ENCODE measurements around the gene NBPF1.
"Not testable (repeated sequence)": the region's sequence is repeated elsewhere in the genome, so short reads cannot be mapped to it uniquely, and the experiment has no call there.

NBPF1 gene

DNA sequence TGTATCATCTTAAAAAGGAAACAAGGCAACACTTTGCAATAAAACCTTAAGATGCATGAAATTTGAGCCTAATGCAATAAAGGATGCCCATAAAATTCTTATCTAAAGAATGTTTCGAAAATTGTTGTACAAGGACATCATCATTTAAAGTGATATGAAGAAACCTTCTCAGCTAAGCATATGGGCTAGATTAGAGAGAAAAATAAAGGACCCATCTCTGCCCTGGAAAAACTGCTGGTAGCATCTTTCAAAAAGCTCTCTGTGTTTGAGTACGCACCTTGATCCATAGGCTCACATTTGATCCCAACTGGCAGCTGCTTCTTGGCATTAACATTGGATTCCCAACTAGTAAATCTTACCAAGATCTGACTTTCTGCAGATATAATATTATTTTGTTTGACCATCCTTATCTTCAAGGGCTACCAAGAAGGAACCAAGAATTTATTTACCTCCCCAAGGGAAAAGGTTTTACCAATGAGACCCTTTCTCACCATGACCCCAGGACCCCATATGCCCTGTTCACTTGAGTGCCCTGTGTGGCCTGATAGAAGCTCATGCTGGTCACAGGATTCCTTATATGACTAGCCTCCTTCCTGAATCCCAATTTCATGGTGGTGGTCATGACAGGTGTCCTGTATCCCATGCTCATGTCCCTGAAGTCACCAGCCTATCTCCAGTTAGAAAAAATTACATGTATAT, 8.7 kb downstream of the NBPF1 start:
- 96 to 100% methylated on average over 1 of the region's 2 CpGs for WGBS, 2 experiments
- H3K4me1 ChIP-seq (ENCODE audit: control insufficient read depth, insufficient read depth, low read length); H3K4me3 ChIP-seq (ENCODE audit: insufficient read depth, low read depth, low read length); H3K27me3 ChIP-seq (ENCODE audit: control insufficient read depth, insufficient read depth, low read length, poor library complexity, severe bottlenecking); H3K27ac ChIP-seq (ENCODE audit: insufficient read depth, low read depth, low read length, poor library complexity, severe bottlenecking); H3K9me3 ChIP-seq (ENCODE audit: control insufficient read depth, low read length): not testable (repeated sequence)
- H3K36me3 ChIP-seq (ENCODE audit: control insufficient read depth, insufficient read depth, low read length) = peaks cover 30% of the 10 kb centered on the region

DNA sequence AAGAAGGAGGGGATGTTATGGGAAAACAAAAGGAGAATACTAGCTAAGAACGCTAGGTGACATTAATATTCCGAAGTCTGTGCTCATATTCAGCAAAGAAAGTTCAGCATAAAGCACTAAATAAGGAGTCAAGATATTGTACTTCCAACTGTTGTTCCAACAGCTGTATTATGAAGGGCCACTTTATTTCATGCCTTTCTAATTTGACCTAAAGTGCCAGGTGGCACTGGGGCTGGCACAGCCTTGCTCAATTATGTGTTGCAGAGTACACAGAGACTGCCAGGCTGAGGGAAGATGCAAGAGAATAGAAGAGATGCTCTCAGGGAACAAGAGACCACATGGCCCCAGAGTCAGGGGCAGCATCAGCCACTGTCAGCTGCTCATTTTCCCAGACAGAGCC, 9.7 kb downstream of the NBPF1 start:
- not testable (repeated sequence) for H3K27ac ChIP-seq (ENCODE audit: insufficient read depth, low read depth, low read length, poor library complexity, severe bottlenecking); H3K27me3 ChIP-seq (ENCODE audit: control insufficient read depth, insufficient read depth, low read length, poor library complexity, severe bottlenecking); H3K9me3 ChIP-seq (ENCODE audit: control insufficient read depth, low read length); H3K4me1 ChIP-seq (ENCODE audit: control insufficient read depth, insufficient read depth, low read length); H3K4me3 ChIP-seq (ENCODE audit: insufficient read depth, low read depth, low read length)
- 91 to 97% methylated on average over 2 of the region's 2 CpGs for WGBS, 2 experiments
- H3K36me3 ChIP-seq (ENCODE audit: control insufficient read depth, insufficient read depth, low read length) = peaks cover 30% of the 10 kb centered on the region

DNA sequence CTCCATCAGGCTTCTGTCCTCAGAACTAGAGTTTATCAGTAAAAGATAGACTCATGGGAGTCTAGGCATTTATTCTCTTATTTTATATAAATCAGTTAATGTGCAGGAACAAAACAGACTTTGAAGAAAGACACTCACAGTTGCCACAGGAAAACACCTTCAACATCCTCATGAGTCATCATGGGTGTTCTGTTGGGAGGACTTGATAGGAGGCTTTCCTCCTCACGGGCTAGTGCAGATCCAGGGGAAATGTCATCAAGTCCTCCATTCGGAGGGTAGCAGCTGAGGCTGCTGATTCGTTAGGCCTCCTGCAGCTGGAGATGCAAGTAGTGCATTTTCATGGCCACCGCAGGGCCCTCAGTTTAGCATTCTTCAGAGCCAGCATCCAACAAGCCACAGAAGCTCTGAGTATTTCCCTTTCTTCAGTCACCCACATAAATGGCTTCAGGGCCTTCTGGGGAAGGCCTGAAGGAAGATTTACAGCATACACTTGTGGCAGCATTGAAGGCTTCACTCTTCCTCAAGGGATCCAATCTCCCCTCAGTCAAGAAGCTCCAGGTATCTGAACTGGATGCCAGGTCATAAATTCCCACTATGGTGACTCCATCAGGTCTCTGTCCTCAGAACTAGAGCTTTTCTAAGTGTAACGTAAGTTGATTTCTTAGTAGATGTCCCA, 10.9 kb downstream of the NBPF1 start:
- 92 to 93% methylated on average over 2 of the region's 5 CpGs for WGBS, 2 experiments
- H3K36me3 ChIP-seq (ENCODE audit: control insufficient read depth, insufficient read depth, low read length) = peaks cover 21% of the 10 kb centered on the region
- H3K4me3 ChIP-seq (ENCODE audit: insufficient read depth, low read depth, low read length); H3K27me3 ChIP-seq (ENCODE audit: control insufficient read depth, insufficient read depth, low read length, poor library complexity, severe bottlenecking); H3K27ac ChIP-seq (ENCODE audit: insufficient read depth, low read depth, low read length, poor library complexity, severe bottlenecking); H3K9me3 ChIP-seq (ENCODE audit: control insufficient read depth, low read length); H3K4me1 ChIP-seq (ENCODE audit: control insufficient read depth, insufficient read depth, low read length): not testable (repeated sequence)

DNA sequence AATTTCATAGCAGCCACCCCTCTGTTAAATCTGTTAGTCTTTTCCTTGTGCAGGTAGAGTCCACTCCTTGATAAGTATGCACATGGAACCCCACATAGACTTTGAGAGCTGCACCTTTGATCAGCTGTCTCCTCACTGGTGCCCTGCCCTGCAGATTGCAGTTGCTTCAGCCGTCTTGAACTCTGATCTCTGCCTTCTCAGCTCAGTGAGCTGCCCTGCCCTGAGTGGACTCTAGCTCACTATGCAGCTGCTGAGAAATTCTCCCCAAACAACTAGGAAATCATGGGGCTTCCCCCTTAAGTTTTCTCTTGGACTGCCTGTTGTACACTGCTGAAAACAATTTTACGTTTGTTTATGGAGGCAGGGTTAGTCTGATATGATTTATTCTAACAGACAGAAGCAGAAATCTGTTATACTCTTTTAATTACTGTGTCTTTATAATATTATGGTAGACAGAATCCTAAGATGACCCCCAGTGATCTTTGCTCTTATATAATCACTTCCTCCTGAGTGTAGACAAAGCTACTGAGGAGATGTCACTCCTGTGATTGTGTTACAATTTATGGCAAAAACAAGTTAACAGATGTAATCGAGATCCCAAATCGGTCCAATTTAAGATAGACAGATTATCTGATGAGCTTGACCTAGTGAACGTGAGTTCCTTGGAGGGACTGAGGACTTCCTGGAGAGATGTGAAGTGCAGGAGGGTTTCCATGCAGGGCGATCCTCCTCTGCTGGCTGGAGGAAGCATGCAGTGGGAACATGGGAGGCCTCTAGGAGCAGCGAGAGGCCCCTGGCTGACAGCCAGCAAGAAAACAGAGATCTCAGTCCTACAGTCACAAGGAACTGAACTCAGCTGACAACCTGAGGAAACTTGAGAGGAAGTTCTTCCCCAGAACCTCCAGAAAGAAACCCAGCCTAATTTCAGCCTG, 12.2 kb downstream of the NBPF1 start:
- H3K36me3 ChIP-seq (ENCODE audit: control insufficient read depth, insufficient read depth, low read length); H3K4me1 ChIP-seq (ENCODE audit: control insufficient read depth, insufficient read depth, low read length); H3K4me3 ChIP-seq (ENCODE audit: insufficient read depth, low read depth, low read length); H3K27ac ChIP-seq (ENCODE audit: insufficient read depth, low read depth, low read length, poor library complexity, severe bottlenecking); H3K27me3 ChIP-seq (ENCODE audit: control insufficient read depth, insufficient read depth, low read length, poor library complexity, severe bottlenecking); H3K9me3 ChIP-seq (ENCODE audit: control insufficient read depth, low read length): not testable (repeated sequence)
- 89 to 95% methylated on average over 2 to 3 of the region's 7 CpGs for WGBS, 2 experiments

DNA sequence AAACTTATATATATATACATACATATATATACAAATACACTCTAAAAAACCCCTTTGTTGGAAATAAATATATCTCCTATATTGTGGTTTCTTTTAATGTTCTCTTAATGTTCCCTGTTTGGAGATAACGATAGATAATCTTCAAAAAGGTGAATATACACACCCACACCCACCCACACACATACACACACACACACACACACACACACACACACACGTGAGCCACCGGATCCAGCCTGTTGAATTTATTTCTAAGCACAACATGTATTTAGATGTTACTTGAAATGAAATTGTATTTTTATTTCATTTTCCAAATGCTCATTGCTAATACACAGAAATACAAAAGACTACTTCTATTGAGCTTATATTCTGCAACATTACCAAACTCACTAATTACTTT, 14.0 kb downstream of the NBPF1 start:
- 100% methylated on average over 1 of the region's 3 CpGs; no CpG with 5 or more reads in 1 of the 2 experiments for WGBS, 2 experiments
- H3K27me3 ChIP-seq (ENCODE audit: control insufficient read depth, insufficient read depth, low read length, poor library complexity, severe bottlenecking); H3K36me3 ChIP-seq (ENCODE audit: control insufficient read depth, insufficient read depth, low read length); H3K4me1 ChIP-seq (ENCODE audit: control insufficient read depth, insufficient read depth, low read length); H3K9me3 ChIP-seq (ENCODE audit: control insufficient read depth, low read length); H3K27ac ChIP-seq (ENCODE audit: insufficient read depth, low read depth, low read length, poor library complexity, severe bottlenecking); H3K4me3 ChIP-seq (ENCODE audit: insufficient read depth, low read depth, low read length): not testable (repeated sequence)

DNA sequence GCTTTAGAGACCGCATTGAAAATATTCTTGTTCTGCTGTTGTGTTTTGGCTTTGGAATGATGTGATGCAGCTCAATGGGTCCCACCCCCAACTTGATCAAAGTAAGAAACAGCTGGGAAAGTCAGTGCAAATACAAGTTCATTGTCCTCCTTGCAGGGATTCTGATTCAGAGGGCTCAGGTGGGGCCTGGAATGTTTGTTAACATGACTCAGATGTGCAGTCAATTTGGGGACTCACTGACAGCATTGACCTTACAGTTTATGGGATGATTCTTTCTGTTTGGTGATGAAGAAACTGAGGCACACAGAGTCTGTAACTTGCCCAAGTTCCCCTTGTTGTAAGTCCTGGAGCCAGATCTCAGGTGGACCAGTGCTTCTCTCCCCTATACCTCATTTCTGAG, 18.1 kb downstream of the NBPF1 start:
- H3K27me3 ChIP-seq (ENCODE audit: control insufficient read depth, insufficient read depth, low read length, poor library complexity, severe bottlenecking); H3K36me3 ChIP-seq (ENCODE audit: control insufficient read depth, insufficient read depth, low read length); H3K4me1 ChIP-seq (ENCODE audit: control insufficient read depth, insufficient read depth, low read length); H3K27ac ChIP-seq (ENCODE audit: insufficient read depth, low read depth, low read length, poor library complexity, severe bottlenecking); H3K4me3 ChIP-seq (ENCODE audit: insufficient read depth, low read depth, low read length); H3K9me3 ChIP-seq (ENCODE audit: control insufficient read depth, low read length): not testable (repeated sequence)
- no CpG with 5 or more reads among the region's 1 CpG for WGBS, 2 experiments

DNA sequence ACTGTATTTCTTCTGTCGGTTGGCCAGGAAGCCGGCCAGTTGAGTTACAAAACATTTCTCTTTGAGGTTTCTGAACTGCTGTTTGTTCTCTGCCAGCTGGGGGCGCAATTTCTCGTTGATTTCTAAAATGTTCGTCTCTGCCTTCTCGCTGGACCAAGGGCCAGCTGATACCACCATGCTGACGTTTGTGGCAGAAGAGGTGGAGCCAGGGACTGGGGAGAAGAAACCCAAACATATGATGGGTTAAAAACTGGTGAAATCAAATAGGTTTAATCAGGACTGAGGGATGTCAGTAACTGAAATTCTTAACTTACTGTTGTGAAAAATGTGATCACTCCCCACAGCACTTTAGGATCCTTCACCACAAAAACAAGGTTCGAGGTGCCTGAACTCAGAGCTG, 21.5 kb downstream of the NBPF1 start:
- not testable (repeated sequence) for H3K4me1 ChIP-seq (ENCODE audit: control insufficient read depth, insufficient read depth, low read length); H3K36me3 ChIP-seq (ENCODE audit: control insufficient read depth, insufficient read depth, low read length); H3K27ac ChIP-seq (ENCODE audit: insufficient read depth, low read depth, low read length, poor library complexity, severe bottlenecking); H3K4me3 ChIP-seq (ENCODE audit: insufficient read depth, low read depth, low read length); H3K9me3 ChIP-seq (ENCODE audit: control insufficient read depth, low read length); H3K27me3 ChIP-seq (ENCODE audit: control insufficient read depth, insufficient read depth, low read length, poor library complexity, severe bottlenecking)
- WGBS, 2 experiments = 0 to 17% methylated on average over 4 to 5 of the region's 8 CpGs

DNA sequence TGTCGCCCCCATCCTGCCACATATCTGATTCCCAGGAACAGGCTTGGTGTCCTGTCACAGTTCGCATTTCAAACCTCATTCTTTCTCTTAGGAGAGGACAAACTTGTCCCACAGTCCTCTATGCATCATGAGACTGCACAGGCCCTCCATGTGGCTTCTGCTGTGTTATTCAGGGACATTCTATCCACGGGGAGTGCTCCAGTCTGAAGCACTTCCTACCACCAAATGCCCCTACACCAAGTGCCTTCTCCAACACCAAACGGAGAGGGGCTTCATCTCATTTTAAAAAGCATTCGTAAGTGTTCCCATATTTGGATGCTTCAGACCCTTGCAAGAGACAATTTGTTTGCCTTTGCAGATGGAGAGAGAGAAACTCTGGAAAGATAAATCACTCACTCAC, 25.3 kb downstream of the NBPF1 start:
- not testable (repeated sequence) for H3K36me3 ChIP-seq (ENCODE audit: control insufficient read depth, insufficient read depth, low read length); H3K4me1 ChIP-seq (ENCODE audit: control insufficient read depth, insufficient read depth, low read length); H3K27ac ChIP-seq (ENCODE audit: insufficient read depth, low read depth, low read length, poor library complexity, severe bottlenecking)

DNA sequence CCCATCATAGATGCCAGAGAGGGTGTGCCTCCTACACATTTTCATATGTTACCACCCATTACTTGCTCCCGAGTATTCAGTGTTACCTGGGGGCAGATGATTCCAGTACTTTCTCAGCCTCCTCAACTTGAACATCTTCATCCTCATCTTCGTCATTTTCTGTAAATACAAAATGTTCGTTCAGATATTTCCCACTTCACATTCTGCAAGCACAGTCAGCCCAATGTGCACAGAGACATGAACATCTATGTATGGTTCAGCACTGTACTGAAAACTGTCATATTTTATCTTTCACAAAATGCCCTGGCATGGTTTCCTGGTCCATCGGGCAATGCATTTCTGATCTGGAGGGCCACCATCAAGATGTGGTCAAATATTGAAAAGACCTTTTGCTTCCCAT, 25.7 kb downstream of the NBPF1 start:
- H3K27me3 ChIP-seq (ENCODE audit: control insufficient read depth, insufficient read depth, low read length, poor library complexity, severe bottlenecking); H3K36me3 ChIP-seq (ENCODE audit: control insufficient read depth, insufficient read depth, low read length); H3K4me3 ChIP-seq (ENCODE audit: insufficient read depth, low read depth, low read length); H3K27ac ChIP-seq (ENCODE audit: insufficient read depth, low read depth, low read length, poor library complexity, severe bottlenecking); H3K4me1 ChIP-seq (ENCODE audit: control insufficient read depth, insufficient read depth, low read length); H3K9me3 ChIP-seq (ENCODE audit: control insufficient read depth, low read length): not testable (repeated sequence)
- WGBS, 2 experiments = 94 to 98% methylated on average over 4 of the region's 4 CpGs

More for the DNA sequence above, 25.3 kb downstream of the NBPF1 start:
- H3K9me3 ChIP-seq (ENCODE audit: control insufficient read depth, low read length); H3K4me3 ChIP-seq (ENCODE audit: insufficient read depth, low read depth, low read length); H3K27me3 ChIP-seq (ENCODE audit: control insufficient read depth, insufficient read depth, low read length, poor library complexity, severe bottlenecking): not testable (repeated sequence)
- WGBS, 2 experiments = 86 to 94% methylated on average over 4 to 5 of the region's 5 CpGs

DNA sequence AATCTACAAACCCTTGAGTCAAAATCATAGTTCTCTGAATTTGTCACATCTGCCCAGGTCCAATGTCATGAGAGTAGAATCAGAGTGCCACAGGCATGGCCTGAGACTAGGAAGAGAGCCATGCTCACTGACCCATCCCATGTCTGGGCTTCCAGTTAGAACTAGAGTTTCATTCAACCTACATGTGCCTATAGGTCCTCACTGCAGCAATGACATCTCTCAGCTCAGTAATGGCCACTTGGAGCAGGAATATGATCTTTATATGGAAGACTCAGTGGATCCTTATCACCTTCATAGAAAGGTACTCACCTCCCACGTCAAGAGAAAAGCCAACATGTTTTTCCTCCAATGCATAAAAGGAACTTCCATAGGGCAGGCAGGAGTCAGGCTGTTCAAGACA, 48.0 kb downstream of the NBPF1 start:
- not testable (repeated sequence) for H3K4me3 ChIP-seq (ENCODE audit: insufficient read depth, low read depth, low read length); H3K27me3 ChIP-seq (ENCODE audit: control insufficient read depth, insufficient read depth, low read length, poor library complexity, severe bottlenecking); H3K9me3 ChIP-seq (ENCODE audit: control insufficient read depth, low read length); H3K36me3 ChIP-seq (ENCODE audit: control insufficient read depth, insufficient read depth, low read length); H3K27ac ChIP-seq (ENCODE audit: insufficient read depth, low read depth, low read length, poor library complexity, severe bottlenecking); H3K4me1 ChIP-seq (ENCODE audit: control insufficient read depth, insufficient read depth, low read length)
- no CpG with 5 or more reads among the region's 1 CpG for WGBS, 2 experiments
